HepG2 (cell line): ENCODE data around the gene DRC7. TPM values are rescaled to one million over a fixed set of nuclear protein-coding genes. Genes with fewer than 3 reads are reported as not detected.

Experiments
- ATRX ChIP-seq: sonication (generic); formaldehyde crosslinking; IDR thresholded peaks from 2 replicates; pipeline ENCODE4 v1.4.0; 2020; ENCODE audit warnings: missing genetic modification reagents, borderline replicate concordance
- FOXK1 ChIP-seq: sonication (generic); formaldehyde crosslinking; IDR thresholded peaks from 2 replicates; pipeline ENCODE4 v1.4.0; 2020; ENCODE audit warnings: low read depth, missing genetic modification reagents, borderline replicate concordance
- KDM6A ChIP-seq: IDR thresholded peaks from 2 replicates; pipeline ENCODE4 v1.6.1; 2016; ENCODE audit warnings: low read depth
- MIER2 ChIP-seq: IDR thresholded peaks from 2 replicates; pipeline ENCODE4 v1.6.1; 2016; ENCODE audit warnings: missing biosample characterization, missing genetic modification reagents
- PAWR ChIP-seq: sonication (generic); formaldehyde crosslinking; IDR thresholded peaks from 2 replicates; pipeline ENCODE4 v1.4.0; 2020; ENCODE audit warnings: missing genetic modification reagents, mild to moderate bottlenecking, borderline replicate concordance
- SALL1 ChIP-seq: sonication (generic); formaldehyde crosslinking; IDR thresholded peaks from 2 replicates; pipeline ENCODE4 v1.8.0; 2022; ENCODE audit warnings: mild to moderate bottlenecking, missing genetic modification reagents
- TGIF2 ChIP-seq: IDR thresholded peaks from 2 replicates; pipeline ENCODE4 v1.6.1; 2016; ENCODE audit warnings: control low read depth, missing compliant biosample characterization
- ZBTB42 ChIP-seq: sonication (generic); formaldehyde crosslinking; IDR thresholded peaks from 2 replicates; pipeline ENCODE4 v1.5.0; 2020; ENCODE audit warnings: mild to moderate bottlenecking, missing genetic modification reagents
- ZFP82 ChIP-seq: sonication (generic); formaldehyde crosslinking; IDR thresholded peaks from 2 replicates; pipeline ENCODE4 v1.5.1; 2020; ENCODE audit warnings: mild to moderate bottlenecking, missing genetic modification reagents, borderline replicate concordance
- ZNF180 ChIP-seq: sonication (generic); formaldehyde crosslinking; IDR thresholded peaks from 2 replicates; pipeline ENCODE4 v1.4.0; 2020; ENCODE audit warnings: low read depth, missing genetic modification reagents, borderline replicate concordance
- ZNF335 ChIP-seq: sonication (generic); formaldehyde crosslinking; IDR thresholded peaks from 2 replicates; pipeline ENCODE4 v1.4.0; 2020; ENCODE audit warnings: missing genetic modification reagents
- polyA plus RNA-seq, 8 experiments: library from polyadenylated mRNA; depleted of rRNA in 3 of 8; stranded (reverse) in 7 of 8; unstranded in 1 of 8; fragments of >200 nt; fragmentation: Illumina TruSeq in 4 of 8; extraction: Trizol in 4 of 8; gene quantifications; 2 replicates each; pipeline versions ENCODE4 v1.2.1 to v1.2.3, GENCODE V29; 2011 to 2016; ENCODE audit warnings: low read depth in 4 of 8, missing spikeins in 1 of 8, mixed read lengths in 1 of 8; ENCODE audit not compliant: insufficient read depth in 1 of 8
- total RNA-seq, 5 experiments: library from RNA; depleted of rRNA; stranded (reverse); fragments of >200 nt; fragmentation: Illumina TruSeq; extraction: Trizol; gene quantifications; 2 replicates each; pipeline ENCODE4 v1.2.3, GENCODE V29; 2016; ENCODE audit warnings: low read depth in 1 of 5
- TF ChIP-seq, protein P1 (sequence below): sonication (generic); formaldehyde crosslinking; IDR thresholded peaks from 2 replicates; pipeline ENCODE4 v1.8.1; 2023; ENCODE audit warnings: mild to moderate bottlenecking, inconsistent platforms, moderate library complexity, missing genetic modification reagents, borderline replicate concordance
- TF ChIP-seq, protein P2 (sequence below): sonication (generic); formaldehyde crosslinking; IDR thresholded peaks from 2 replicates; pipeline ENCODE4 v1.4.0; 2020; ENCODE audit warnings: missing genetic modification reagents, mild to moderate bottlenecking, borderline replicate concordance
- TF ChIP-seq, protein P3 (sequence below): sonication (generic); formaldehyde crosslinking; IDR thresholded peaks from 2 replicates; pipeline ENCODE4 v1.5.0; 2020; ENCODE audit warnings: mild to moderate bottlenecking, missing genetic modification reagents, borderline replicate concordance
- TF ChIP-seq, protein P4 (sequence below): sonication (generic); formaldehyde crosslinking; IDR thresholded peaks from 2 replicates; pipeline ENCODE4 v1.4.0; 2020; ENCODE audit warnings: missing genetic modification reagents, borderline replicate concordance
- TF ChIP-seq, protein P5 (sequence below): sonication (generic); formaldehyde crosslinking; IDR thresholded peaks from 2 replicates; pipeline ENCODE4 v1.4.0; 2020; ENCODE audit warnings: missing genetic modification reagents
- TF ChIP-seq, protein P6 (sequence below): sonication (generic); formaldehyde crosslinking; IDR thresholded peaks from 2 replicates; pipeline ENCODE4 v1.8.0; 2022; ENCODE audit warnings: low read depth, missing genetic modification reagents

Gene DRC7
- total and polyA plus RNA-seq, 2 of the 13 experiments (the other 11 are each of a cell fraction or from before 2014, with no cell fraction given), result 2.7 to 3.4 TPM

DNA sequence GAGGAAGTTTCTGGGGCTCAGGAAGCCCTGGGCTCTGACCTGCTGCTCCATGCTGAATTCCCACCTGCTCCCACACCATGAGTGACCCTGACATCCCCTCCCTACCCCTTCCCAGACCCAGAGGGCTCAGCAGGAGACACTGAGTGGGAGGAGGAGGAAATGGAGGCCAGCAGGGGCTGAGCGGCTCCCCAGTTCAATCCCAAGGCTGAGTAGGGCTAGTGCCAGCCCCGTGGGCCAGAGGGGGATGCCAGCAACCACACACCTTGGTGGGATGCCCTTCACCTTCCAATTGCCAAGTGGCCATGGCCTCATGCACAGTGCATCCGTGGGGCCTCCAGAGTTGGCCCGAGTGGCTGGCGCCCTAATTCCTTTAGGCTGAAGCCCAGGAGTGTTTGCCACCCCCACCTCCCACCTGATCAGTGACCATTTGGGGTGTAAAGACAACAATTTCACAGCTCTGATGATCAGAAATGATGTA is 27.5 kb upstream of the DRC7 start (continued):
- no peak for TF ChIP-seq ZBTB42 (CRISPR knock-in tag)
- TF ChIP-seq, protein P1, sequence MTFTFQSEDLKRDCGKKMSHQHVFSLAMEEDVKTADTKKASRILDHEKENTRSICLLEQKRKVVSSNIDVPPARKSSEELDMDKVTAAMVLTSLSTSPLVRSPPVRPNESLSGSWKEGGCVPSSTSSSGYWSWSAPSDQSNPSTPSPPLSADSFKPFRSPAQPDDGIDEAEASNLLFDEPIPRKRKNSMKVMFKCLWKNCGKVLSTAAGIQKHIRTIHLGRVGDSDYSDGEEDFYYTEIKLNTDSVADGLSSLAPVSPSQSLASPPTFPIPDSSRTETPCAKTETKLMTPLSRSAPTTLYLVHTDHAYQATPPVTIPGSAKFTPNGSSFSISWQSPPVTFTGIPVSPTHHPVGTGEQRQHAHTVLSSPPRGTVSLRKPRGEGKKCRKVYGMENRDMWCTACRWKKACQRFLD (CRISPR knock-in tag), result no peak
- TF ChIP-seq FOXK1 (CRISPR knock-in tag), result no peak
- TF ChIP-seq ZFP82 (CRISPR knock-in tag), result no peak
- no peak for TF ChIP-seq ZNF335
- no peak for TF ChIP-seq KDM6A (CRISPR knock-in tag)
- no peak for TF ChIP-seq MIER2
- TF ChIP-seq, protein P2, sequence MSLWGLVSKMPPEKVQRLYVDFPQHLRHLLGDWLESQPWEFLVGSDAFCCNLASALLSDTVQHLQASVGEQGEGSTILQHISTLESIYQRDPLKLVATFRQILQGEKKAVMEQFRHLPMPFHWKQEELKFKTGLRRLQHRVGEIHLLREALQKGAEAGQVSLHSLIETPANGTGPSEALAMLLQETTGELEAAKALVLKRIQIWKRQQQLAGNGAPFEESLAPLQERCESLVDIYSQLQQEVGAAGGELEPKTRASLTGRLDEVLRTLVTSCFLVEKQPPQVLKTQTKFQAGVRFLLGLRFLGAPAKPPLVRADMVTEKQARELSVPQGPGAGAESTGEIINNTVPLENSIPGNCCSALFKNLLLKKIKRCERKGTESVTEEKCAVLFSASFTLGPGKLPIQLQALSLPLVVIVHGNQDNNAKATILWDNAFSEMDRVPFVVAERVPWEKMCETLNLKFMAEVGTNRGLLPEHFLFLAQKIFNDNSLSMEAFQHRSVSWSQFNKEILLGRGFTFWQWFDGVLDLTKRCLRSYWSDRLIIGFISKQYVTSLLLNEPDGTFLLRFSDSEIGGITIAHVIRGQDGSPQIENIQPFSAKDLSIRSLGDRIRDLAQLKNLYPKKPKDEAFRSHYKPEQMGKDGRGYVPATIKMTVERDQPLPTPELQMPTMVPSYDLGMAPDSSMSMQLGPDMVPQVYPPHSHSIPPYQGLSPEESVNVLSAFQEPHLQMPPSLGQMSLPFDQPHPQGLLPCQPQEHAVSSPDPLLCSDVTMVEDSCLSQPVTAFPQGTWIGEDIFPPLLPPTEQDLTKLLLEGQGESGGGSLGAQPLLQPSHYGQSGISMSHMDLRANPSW, result no peak
- no peak for TF ChIP-seq ZNF180 (CRISPR knock-in tag)
- no peak for TF ChIP-seq PAWR (CRISPR knock-in tag)
- TF ChIP-seq TGIF2 (CRISPR knock-in tag), result peak; percentile 27; the same call in 1 of the 2 replicates
- TF ChIP-seq, protein P3, sequence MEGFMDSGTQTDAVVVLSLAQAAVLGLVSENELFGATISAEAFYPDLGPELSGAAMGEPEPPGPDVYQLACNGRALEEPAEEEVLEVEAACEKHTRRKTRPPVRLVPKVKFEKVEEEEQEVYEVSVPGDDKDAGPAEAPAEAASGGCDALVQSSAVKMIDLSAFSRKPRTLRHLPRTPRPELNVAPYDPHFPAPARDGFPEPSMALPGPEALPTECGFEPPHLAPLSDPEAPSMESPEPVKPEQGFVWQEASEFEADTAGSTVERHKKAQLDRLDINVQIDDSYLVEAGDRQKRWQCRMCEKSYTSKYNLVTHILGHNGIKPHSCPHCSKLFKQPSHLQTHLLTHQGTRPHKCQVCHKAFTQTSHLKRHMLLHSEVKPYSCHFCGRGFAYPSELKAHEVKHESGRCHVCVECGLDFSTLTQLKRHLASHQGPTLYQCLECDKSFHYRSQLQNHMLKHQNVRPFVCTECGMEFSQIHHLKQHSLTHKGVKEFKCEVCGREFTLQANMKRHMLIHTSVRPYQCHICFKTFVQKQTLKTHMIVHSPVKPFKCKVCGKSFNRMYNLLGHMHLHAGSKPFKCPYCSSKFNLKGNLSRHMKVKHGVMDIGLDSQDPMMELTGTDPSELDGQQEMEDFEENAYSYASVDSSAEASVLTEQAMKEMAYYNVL (CRISPR knock-in tag), result no peak
- TF ChIP-seq, protein P4, sequence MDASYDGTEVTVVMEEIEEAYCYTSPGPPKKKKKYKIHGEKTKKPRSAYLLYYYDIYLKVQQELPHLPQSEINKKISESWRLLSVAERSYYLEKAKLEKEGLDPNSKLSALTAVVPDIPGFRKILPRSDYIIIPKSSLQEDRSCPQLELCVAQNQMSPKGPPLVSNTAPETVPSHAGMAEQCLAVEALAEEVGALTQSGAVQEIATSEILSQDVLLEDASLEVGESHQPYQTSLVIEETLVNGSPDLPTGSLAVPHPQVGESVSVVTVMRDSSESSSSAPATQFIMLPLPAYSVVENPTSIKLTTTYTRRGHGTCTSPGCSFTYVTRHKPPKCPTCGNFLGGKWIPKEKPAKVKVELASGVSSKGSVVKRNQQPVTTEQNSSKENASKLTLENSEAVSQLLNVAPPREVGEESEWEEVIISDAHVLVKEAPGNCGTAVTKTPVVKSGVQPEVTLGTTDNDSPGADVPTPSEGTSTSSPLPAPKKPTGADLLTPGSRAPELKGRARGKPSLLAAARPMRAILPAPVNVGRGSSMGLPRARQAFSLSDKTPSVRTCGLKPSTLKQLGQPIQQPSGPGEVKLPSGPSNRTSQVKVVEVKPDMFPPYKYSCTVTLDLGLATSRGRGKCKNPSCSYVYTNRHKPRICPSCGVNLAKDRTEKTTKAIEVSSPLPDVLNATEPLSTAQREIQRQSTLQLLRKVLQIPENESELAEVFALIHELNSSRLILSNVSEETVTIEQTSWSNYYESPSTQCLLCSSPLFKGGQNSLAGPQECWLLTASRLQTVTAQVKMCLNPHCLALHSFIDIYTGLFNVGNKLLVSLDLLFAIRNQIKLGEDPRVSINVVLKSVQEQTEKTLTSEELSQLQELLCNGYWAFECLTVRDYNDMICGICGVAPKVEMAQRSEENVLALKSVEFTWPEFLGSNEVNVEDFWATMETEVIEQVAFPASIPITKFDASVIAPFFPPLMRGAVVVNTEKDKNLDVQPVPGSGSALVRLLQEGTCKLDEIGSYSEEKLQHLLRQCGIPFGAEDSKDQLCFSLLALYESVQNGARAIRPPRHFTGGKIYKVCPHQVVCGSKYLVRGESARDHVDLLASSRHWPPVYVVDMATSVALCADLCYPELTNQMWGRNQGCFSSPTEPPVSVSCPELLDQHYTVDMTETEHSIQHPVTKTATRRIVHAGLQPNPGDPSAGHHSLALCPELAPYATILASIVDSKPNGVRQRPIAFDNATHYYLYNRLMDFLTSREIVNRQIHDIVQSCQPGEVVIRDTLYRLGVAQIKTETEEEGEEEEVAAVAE (CRISPR knock-in tag), result no peak
- TF ChIP-seq, protein P5, sequence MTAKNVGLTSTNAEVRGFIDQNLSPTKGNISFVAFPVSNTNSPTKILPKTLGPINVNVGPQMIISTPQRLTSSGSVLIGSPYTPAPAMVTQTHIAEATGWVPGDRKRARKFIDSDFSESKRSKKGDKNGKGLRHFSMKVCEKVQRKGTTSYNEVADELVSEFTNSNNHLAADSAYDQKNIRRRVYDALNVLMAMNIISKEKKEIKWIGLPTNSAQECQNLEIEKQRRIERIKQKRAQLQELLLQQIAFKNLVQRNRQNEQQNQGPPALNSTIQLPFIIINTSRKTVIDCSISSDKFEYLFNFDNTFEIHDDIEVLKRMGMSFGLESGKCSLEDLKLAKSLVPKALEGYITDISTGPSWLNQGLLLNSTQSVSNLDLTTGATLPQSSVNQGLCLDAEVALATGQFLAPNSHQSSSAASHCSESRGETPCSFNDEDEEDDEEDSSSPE (CRISPR knock-in tag), result no peak
- TF ChIP-seq, protein P6, sequence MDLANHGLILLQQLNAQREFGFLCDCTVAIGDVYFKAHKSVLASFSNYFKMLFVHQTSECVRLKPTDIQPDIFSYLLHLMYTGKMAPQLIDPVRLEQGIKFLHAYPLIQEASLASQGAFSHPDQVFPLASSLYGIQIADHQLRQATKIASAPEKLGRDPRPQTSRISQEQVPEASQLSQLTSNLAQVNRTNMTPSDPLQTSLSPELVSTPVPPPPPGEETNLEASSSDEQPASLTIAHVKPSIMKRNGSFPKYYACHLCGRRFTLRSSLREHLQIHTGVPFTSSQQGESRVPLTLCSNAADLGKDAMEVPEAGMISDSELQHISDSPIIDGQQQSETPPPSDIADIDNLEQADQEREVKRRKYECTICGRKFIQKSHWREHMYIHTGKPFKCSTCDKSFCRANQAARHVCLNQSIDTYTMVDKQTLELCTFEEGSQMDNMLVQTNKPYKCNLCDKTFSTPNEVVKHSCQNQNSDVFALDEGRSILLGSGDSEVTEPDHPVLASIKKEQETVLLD (CRISPR knock-in tag), result no peak
- TF ChIP-seq ATRX (CRISPR knock-in tag), result no peak
- no peak for TF ChIP-seq SALL1 (CRISPR knock-in tag)
